HG03060 (cell line): ENCODE data around the gene KDM4C.

Experiments used
- ATAC-seq: cut with Tn5 transposase; IDR thresholded peaks from one replicate; pipeline ENCODE4 v1.9.1; 2021; ENCODE audit warnings: low read depth, moderate number of reproducible peaks; ENCODE audit not compliant: unreplicated experiment

The KDM4C gene

DNA sequence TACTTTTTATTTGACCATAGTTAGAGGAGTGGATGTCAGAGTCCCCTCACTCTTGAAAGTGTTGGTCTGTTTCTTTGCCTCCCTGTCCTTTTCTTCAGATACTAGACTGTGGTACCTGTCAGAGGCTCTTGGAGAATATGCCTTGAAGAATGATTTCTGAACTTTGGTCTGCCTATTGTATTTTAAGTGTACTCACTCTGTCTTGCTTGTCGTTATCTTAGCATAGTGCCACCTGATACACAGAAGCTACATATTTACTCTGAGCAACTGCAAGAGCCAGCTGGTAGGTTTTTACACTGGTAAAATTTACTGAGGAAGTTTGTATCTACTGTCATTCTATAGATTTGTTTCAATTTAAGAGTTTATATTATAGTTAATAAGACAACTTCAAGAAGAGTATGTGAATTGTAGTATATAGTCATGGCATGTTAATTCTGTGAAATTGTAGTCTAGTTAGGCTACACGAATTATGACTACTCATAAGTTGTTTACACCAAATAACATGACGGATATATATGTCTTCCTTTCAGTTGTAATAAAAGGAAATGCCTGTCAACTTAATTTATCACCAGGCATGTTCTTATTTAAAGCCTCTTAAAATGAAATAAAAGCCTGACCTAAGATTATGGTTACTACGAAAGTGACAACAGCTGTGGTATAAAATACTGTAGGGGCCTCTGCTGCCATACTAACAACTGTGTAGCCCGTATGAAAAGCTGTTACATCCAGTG lies 201.7 kb downstream of the KDM4C start:
- ATAC-seq: no peak

DNA sequence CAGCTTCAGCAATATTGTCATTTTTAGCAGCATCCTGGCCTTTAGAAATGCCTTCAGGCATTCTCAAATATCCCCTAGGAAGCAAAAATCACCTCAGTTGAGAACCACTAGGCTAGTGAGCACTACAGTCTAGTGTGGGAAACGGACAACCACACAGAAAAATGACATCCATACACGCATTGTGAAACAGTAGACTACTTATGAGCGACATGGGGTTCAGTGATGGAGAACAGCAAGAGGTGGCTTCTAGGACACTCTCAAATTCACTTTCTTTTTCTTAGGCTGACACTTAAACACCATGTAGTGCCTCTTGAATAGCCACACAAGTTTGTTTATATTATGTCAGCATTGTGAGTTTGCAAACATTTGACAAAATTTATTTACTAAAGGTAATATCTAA lies 203.0 kb downstream of the KDM4C start:
- ATAC-seq: no peak

DNA sequence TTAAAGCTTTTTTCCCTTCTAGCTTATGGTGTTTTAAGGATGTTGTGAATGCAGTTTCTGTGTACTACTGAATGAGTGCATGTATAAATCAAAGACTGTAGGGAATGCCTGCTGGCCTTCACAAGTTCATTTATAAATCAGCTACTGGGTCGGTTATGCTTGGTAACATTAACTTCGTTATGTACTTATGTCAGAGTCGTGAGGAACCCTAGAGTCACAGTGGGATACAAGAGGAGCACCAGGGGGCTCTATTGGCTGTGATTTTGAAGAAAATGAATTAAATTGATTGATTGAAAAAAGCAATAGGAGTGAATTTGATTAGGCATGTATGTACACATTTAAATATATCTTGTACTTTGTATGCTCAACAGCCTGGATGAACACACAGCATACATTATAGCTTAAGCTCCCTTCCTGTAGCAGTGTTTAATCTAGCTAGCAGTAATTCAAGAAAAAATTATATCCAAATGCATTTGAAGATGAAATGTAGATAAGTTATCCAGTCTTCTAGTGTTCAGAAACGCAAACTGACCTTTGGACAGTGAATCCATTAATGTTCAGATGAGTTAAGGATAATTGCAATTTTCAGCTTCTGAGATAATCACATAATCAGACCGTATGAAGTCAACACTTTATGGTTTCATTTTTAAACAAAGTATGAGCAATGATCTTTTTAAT lies 204.2 kb downstream of the KDM4C start:
- ATAC-seq: no peak

DNA sequence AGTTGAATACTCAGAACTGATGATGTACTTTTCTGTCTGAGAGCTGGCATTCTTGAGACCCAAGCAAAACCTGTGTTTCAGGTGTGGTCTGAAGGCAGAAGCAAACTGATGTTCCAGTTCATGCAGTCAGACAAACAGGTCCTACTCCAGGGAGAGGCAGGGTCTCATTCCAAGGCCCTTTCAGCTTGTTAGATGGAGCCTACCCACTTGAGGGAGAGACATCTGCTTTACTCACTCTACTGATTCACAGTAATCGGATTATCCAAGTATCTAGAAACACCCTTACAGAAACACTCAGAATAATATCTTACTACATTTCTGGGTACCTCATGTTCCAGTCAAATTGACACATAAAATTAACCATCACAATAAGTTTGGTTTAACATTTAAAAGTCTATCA lies 207.8 kb downstream of the KDM4C start:
- no peak for ATAC-seq

DNA sequence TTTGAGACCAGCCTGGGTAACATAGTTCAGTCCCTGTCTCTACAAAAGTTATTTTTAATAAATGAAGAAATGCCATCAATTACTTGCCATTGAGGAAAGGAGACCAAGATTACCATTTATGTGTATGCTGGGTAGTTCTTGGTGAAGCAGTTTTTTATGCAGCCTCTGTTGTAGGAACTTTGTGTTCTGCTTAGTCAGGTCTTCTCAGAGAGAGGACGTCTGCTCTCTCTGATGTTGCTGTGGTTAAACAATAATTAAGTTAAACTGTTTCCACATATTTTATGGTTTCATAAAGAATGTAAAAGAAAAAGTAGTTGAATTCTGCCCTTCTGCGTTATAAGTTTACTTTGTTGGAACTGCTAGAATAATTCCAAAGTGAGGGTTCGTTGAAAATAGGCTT lies 210.5 kb downstream of the KDM4C start:
- no peak for ATAC-seq

DNA sequence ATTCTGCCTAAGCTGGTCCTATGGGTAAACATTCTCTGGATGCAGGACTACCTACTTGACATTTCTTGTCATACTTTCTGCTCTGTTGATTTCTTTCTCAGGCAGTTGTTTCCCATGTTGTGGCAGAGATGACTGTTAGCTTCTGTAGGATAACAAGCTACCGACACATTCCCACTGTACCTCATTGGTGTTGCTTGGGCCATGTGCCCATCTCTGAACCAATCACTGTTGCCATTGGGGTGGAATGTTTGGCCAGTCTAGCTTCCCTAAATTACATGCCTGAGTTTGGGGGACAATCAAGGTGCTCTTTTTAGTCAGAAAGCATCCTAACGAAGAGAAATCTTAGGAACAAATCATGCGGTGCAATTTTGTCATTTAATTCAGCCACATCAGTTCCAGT lies 212.0 kb downstream of the KDM4C start:
- ATAC-seq: no peak

DNA sequence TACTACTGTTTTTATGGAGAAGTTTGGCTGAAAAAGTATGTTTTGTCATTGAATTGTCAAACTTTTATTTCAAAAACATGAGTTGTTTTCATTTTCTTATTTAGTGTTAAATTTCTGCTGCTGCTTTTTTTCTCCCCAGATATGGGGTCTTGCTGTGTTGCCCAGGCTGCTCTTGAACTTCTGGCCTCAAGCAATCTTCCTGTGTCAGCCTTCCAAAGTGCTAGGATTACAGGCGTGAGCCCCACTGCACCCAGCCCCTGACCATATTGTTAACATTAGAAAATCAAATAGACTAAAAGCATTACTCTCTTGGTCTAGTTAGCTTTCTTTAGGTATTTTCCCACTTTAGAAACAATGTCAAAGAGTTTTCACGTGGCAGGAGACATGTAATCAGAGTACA lies 215.3 kb downstream of the KDM4C start:
- no peak for ATAC-seq

DNA sequence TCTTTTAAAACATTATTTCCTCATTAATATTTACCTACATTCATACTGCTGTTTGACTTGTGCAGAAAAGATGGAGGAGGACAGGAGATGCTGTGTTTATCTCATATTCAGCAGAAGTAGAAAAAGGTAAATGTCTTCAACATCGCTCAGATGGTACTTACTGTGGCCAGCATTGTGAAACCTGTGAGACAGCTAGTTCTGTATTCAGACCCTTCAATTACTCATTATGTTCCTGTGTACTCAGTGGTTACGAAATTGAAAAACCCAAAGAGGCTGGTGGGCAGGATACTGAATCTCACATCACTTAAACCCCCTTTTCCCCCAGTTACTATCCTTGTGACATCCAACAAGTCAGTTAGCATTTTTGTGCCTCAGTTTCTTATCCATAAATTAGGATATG lies 216.0 kb downstream of the KDM4C start:
- ATAC-seq: peak; percentile 98

DNA sequence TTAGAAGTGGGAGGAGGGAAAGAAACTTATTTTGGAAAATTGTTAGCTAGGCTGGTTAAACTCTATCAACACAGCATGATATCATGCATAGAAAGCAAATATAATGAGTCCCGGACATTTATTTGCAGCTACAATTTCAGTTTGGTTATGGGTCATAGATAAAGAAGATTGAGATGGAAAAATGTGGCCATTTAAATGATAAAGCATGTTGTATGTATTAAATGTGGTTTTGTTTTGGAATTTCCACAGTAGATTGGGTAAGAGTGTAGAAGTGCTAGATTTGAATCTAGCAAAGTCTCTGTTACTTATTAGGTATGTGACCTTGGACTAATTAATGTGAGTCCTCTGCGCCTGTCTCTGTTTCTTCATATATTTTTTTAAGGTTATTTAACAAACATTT lies 217.4 kb downstream of the KDM4C start:
- ATAC-seq: no peak

DNA sequence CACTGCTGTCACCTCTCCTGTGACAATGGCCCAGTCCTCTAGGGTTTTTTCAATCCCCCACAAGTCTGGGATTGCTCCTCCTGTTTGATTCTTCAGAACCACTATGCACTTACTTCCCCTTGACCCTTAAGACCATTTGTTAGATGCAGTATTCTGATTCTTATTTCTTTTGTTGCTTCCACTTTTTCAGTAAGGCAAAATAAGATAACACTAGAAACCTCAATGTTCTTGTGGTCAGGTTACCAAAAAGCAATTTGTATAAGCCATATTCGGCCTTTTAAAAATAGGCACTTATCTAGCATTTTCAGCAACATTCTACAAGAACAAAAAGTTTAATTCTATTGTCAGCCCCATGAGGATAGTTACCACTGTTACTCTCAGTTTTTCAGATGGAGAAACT lies 220.0 kb downstream of the KDM4C start:
- ATAC-seq: no peak

DNA sequence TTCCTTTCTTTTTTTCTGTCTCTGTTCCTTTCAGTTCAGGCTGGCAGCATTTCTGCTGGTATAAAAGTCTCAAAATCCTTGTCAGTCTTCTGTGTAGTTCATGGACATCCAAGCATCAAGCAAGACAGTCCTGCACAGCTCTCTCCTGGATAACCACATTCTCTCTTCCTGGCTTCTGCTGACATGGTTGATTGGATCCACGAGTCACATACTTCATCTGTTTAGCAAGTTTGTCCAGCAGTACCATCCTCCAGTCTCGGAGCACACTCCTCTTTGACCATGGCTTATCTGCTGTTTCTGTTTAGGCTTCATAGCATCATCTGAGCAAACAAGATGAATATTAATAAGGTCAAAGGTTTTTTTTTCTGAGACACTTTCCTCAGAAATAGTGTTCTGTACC lies 220.8 kb downstream of the KDM4C start:
- no peak for ATAC-seq

DNA sequence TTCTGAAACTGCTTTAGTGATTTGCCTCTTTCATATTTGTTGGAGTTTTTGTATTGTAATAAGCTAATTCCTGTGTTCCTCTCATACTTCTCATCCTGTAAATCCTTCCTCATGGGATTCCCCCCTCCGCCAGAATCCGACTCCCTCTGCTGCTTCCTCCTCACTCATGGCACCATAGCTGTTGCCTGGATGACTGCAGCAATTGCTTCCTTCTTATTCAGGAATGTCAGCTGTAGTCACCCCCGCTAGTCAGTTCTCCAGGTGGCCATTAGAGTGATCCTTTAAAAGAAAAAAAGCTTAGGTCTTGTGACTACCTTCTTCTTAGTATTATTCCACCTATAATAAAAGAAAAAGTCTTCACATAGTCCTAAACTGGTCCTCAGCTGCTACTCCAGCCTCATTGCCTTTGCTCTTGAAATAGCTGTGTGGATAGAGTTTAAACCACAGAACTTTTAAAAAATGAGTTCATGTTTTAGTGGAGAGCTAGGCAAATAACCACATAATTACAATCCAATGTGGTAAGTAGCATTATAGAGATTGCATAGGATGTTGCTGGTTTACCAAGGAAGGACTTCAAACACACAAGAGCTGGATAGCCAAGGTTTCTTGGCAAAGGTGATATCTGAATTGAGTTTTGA lies 227.3 kb downstream of the KDM4C start:
- no peak for ATAC-seq

DNA sequence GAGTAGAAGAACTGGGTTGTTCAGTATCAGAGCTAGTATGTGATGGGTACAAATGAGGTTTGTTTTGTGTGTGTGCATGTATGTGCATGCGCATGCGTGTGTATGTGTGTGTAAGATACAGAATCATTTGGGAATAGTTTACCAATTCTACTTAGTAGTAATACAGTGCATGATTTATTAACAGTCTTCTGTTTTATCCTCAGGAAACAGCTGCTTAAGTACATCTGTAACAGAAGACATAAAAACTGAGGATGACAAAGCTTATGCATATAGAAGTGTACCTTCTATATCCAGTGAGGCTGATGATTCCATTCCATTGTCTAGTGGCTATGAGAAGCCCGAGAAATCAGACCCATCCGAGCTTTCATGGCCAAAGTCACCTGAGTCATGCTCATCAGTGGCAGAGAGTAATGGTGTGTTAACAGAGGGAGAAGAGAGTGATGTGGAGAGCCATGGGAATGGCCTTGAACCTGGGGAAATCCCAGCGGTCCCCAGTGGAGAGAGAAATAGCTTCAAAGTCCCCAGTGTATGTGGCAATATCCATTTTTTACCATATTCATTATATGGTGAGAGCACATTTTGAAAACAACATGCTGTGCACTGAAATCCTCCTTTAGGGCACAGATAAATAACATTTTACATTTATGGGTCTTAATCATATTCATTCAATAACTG lies 228.5 kb downstream of the KDM4C start:
- no peak for ATAC-seq

DNA sequence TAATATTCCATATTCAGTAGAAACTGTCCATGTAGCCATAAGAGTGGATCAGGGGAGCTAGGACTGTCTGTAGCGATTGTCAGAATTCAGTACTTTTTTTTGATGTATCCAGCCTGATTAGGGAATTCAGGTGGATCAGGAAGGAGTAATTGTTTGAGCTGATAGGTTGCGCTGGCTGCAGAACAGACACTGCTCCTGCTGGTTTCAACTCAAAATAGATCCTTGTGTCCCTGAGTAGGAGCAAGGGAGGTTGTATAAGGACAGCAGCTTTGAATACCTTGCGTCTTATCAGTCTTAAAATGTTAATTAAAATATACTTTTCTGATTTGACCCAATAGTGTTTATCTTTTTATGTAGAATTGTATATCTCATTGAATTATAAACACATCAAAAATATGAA lies 229.6 kb downstream of the KDM4C start:
- ATAC-seq: no peak

DNA sequence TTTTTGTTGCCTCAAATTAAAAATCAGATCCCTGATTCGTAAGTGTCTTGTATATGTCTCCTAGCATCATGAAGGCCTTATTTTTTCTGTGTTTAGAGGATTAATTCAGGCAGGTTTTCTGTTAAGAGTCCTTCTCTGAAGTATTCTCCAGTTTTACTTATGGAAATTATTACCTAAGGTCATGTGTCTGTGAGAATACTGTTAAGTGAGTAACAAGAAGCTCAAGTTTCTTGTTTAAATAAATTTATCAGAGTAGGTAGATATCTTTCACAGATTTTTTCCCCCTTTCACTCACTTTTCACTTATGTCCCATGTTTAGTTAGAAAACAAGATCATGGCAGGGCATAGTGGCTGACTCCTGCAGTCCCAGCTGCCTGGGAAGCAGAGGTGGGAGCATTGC lies 233.6 kb downstream of the KDM4C start:
- ATAC-seq: no peak

DNA sequence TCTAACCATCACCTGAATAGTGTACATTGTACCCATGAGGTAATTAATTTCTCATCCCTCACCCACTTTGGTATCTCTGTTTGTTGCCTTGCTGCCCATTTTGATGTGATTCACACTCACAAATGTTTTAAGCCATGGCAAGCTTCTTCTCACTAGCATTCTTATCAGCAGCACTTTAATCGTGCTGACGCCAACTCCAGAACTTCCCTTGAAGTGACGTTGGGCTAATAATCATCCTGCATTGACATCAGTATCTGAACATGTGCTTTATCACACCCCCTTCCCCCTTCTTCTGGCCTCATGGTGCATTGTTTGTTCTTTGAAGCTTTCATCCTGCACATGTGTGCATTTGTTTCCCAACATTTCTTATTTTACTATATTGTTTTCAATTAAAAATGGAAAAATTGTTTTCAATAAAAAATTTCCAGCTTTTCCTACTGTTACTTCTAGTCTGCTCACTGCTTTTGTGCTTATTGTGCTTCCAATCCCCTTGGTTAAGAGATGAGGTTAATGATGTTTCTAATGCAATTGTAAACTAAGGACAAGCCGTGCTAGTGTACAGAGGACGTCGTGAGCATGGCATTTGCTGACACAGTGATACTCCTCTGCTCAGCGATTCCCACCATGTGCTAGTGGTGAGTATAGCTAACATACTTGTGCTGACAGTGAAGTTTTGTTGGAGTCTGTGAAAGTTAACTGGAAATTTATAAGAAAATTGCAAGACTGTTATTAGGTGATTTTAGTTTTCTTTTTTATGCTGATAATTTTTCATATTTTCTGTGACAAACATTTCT lies 238.5 kb downstream of the KDM4C start:
- no peak for ATAC-seq

DNA sequence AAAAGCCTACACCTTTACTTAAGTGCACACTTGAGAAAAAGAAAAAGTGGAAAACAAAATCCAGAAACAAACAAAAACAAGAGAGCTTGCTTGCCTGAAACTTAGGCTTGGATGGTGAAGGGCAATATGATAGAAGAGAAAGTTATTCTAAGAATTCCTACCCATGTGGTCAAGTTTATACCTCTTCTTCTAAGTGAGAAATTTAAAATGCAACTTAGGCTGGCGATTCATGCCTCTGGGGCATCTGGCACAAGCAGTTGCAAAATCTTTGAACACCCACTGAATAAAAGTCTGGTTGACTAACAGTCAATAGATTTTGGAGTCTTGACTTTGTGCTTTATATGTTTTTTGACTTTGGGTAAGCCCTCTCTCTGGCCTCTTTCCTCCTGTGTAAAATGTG lies 239.6 kb downstream of the KDM4C start:
- no peak for ATAC-seq

DNA sequence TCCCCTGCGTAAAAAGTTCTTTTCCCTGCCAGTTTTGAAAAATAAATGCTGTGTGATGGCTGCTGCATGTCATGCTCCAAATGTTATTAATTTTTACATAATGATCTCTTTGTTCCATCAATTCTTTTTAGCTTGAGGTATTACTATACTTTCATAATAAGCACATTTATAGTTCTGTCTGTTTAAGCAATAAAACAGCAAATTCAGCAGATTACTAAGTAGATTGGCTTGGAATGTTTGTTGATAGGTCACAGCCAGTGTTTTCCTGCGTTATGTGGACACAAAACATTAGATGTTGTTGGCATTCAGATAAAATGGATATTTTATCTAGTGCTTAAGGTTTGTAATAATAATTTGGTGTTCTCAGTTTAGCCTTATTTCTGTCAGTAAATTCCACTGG lies 242.0 kb downstream of the KDM4C start:
- no peak for ATAC-seq

DNA sequence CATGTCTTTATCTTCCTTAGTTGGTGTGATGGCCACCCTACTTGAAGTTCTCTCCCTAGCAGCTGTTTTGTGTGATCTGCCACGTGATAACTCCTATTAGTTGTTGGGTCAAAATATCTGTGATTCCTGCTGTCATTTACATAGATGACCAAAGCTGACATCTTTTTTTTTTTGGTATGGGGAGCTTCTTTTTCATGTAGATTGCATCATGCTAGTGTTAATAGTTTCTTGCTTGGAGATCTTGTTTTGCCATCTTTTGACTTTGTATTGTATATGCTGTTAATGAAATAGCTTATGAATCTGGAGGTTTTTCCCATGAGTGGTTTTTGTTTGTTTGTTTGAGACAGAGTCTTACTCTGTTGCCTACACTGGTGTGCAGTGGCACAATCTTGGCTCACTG lies 243.8 kb downstream of the KDM4C start:
- no peak for ATAC-seq

DNA sequence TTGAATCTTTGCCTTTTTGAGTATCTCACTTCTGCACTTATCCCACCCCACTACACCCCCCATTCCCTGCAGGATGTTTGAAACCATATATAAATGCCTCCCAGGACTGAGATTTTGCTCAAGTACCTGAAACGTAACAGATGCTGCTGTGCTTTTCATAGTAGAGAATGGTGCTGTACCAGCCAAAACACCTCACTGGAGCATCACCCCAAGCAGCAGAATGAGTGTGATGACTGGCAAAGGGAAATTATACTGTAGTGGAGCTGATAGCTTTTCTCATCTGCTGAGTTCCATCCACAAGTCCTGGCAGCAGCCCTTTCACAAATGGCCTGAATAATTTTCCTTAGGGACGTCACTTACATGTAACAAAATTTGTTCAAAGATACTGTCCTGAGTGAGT lies 246.1 kb downstream of the KDM4C start:
- ATAC-seq: no peak

DNA sequence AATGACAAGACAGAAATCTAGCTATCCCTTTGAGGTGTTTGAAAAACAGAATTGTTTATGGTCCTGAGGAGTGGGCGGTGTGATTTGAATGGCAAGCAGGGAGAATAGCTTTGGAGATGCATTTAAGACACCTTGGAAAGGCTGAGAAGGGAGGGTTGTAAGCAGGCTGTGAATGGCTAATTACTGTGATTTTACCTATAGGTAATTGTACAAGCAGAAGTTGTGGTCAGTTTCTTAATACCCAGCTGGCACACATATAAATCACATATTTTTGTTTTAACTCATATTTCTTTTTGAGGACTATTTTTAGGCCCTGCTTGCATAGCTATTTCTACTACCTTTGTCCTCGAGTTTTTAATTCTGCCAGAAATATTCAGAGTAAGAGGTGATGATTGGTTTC lies 248.6 kb downstream of the KDM4C start:
- no peak for ATAC-seq
